Osteoblast (primary cell): ENCODE results near the gene YY1. TPM values are rescaled to one million over a fixed set of nuclear protein-coding genes. Genes with fewer than 3 reads are reported as not detected.
"Not testable (repeated sequence)": the region's sequence is repeated elsewhere in the genome, so short reads cannot be mapped to it uniquely, and the experiment has no call there.

ENCODE experiments used
- DNase-seq: peaks from one replicate; pipeline ENCODE4 v3.0.0; 2011; ENCODE audit warnings: low spot score, mixed read lengths; ENCODE audit not compliant: insufficient read length; ENCODE audit errors: missing footprints
- H2AFZ ChIP-seq: 2 replicates; pipeline ENCODE4 v1.6.0; 2011; ENCODE audit warnings: mild to moderate bottlenecking, low read length
- H3K27ac ChIP-seq: 2 replicates; pipeline ENCODE4 v1.5.1; 2011; ENCODE audit warnings: mild to moderate bottlenecking, low read depth, low read length, moderate library complexity
- H3K27me3 ChIP-seq: 2 replicates; pipeline ENCODE4 v1.6.0; 2012; ENCODE audit warnings: mild to moderate bottlenecking, control low read depth, inconsistent platforms, low read length, moderate library complexity; ENCODE audit not compliant: insufficient read depth
- H3K36me3 ChIP-seq: 2 replicates; pipeline ENCODE4 v1.5.1; 2011; ENCODE audit warnings: mild to moderate bottlenecking, low read length, control low read depth, moderate library complexity; ENCODE audit not compliant: insufficient read depth
- H3K4me1 ChIP-seq: 2 replicates; pipeline ENCODE4 v1.5.1; 2011; ENCODE audit warnings: mild to moderate bottlenecking, low read length, control low read depth, moderate library complexity; ENCODE audit not compliant: insufficient read depth
- H3K4me2 ChIP-seq: 2 replicates; pipeline ENCODE4 v1.6.0; 2011; ENCODE audit warnings: mild to moderate bottlenecking, low read length; ENCODE audit not compliant: insufficient read depth
- H3K4me3 ChIP-seq: fragments of 200-600 bp; sonication (generic); 3 replicates; pipeline ENCODE4 v1.5.1; 2012; ENCODE audit warnings: mild to moderate bottlenecking, low read length, inconsistent platforms; ENCODE audit not compliant: insufficient read depth
- H3K79me2 ChIP-seq: 2 replicates; pipeline ENCODE4 v1.6.0; 2012; ENCODE audit warnings: mild to moderate bottlenecking, low read length, control low read depth, inconsistent platforms; ENCODE audit not compliant: insufficient read depth
- H3K9me3 ChIP-seq: 2 replicates; pipeline ENCODE4 v1.5.1; 2011; ENCODE audit warnings: low read depth, low read length, control low read depth
- H4K20me1 ChIP-seq: 2 replicates; pipeline ENCODE4 v1.6.0; 2012; ENCODE audit warnings: mild to moderate bottlenecking, low read length, control low read depth; ENCODE audit not compliant: insufficient read depth
- CTCF ChIP-seq: IDR thresholded peaks from 2 replicates; pipeline ENCODE4 v1.5.1; 2011; ENCODE audit warnings: mild to moderate bottlenecking, low read depth, low read length, moderate library complexity; ENCODE audit errors: extremely low read depth
- total RNA-seq: library from RNA; depleted of rRNA; stranded (reverse); fragments of >200 nt; gene quantifications from 2 replicates; pipeline ENCODE4 v1.2.3, GENCODE V29; 2012

Gene YY1
- total RNA-seq, 1 donor: 45.2 TPM

DNA sequence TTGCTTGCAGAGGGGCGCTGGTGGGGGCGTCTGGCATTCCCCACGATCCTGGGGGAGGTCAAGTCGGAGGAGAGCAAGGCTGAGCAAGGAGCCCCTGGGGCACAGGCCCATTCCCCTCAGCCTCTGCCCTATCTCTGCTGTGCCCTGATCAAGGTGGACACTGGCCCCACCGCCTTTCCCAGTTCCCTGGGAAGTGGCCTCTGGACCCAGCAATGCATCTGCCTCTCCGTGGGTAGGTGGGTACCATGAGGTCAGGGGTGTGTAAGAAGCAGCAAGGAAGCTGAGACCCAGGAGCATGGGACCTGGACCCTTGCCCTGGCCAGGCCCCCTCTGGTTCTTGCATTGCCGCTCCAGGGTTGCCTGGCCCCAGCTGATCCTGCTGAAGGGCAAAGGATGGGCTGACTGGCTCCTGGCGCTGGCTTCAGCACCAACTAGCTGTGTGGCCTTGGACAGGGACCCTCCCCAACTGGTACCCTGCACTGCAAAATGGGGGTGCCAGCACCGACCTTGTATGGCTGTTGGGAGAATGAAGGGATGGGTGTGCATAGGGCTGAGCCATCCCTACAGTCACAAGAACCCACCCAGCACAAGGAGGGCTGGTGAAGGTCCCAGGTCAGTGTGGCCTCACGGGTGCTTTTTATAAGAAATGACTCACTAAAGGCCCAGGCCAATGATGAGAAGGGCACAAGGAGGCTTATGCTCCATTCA, 47.7 kb downstream of the YY1 start:
- no peak overlapping the region for H3K4me3 ChIP-seq
- no peak overlapping the region for H2AFZ ChIP-seq
- H3K9me3 ChIP-seq: no peaks in the 10 kb centered on the region
- no peaks in the 10 kb centered on the region for H3K27me3 ChIP-seq
- peak; percentile 92 for DNase-seq
- no peaks in the 10 kb centered on the region for H3K36me3 ChIP-seq
- peaks cover 7% of the 10 kb centered on the region for H3K4me1 ChIP-seq
- H3K27ac ChIP-seq: no peak overlapping the region
- H4K20me1 ChIP-seq: peaks cover 8% of the 10 kb centered on the region
- H3K4me2 ChIP-seq: no peak overlapping the region
- TF ChIP-seq CTCF: no peak
- peaks cover 12% of the 10 kb centered on the region for H3K79me2 ChIP-seq

- H3K9me3 ChIP-seq: no peaks in the 10 kb centered on the region
- H3K27ac ChIP-seq: no peak overlapping the region
- no peak overlapping the region for H2AFZ ChIP-seq
- TF ChIP-seq CTCF: no peak
- H3K79me2 ChIP-seq: peaks cover 4% of the 10 kb centered on the region
- no peaks in the 10 kb centered on the region for H3K36me3 ChIP-seq
- no peak overlapping the region for H3K4me2 ChIP-seq
- peaks cover 5% of the 10 kb centered on the region for H4K20me1 ChIP-seq
- H3K4me1 ChIP-seq: peaks cover 4% of the 10 kb centered on the region
- H3K27me3 ChIP-seq: no peaks in the 10 kb centered on the region
- no peak for DNase-seq
- no peak overlapping the region for H3K4me3 ChIP-seq
These were observed 48.5 kb downstream of the YY1 start for GRCh38 chr14:100287202-100287997.

GRCh38 chr14:100287998-100288295, 49.0 kb downstream of the YY1 start:
- not testable (repeated sequence) for H3K27ac ChIP-seq, H3K4me1 ChIP-seq, DNase-seq, H3K4me3 ChIP-seq, H3K36me3 ChIP-seq, H3K27me3 ChIP-seq, H3K9me3 ChIP-seq, H3K4me2 ChIP-seq, H2AFZ ChIP-seq, H4K20me1 ChIP-seq, H3K79me2 ChIP-seq

DNA sequence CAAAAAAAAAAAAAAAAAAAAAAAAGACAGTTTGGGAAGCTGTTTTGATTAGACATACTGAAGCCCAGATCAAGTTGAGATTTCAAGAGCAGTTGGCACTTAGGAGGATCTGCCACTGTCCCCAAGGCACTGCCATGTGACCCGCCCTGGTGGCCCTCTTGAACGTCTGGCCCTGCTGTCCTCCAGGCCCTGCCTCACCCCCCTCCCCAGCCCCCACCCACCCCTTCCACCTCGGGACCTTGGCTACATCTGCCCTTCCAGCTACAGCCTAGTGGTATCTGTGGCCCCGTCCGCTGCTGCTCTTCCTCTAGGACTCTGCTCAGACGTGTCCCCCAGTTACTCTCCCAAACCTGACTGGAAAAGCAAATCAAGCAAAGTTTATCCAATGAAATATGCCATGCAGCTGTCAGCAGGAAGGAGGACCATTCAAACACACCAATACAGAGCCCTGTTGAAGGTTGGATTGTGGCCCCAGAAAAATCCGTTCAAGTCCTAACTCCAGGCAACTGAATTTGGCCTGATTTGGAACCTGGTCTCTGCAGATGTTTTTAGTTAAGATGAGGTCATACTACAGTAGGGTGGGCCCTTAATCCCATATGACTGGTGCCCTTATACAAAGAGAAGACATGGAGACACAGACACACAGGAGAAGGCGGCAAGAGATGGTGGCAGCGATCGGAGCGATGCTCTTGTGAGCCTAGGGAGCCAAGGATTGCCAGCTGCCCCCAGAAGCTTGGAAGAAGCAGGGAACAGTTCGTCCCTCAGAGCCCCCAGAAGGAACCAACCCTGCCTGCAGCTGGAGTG, 49.6 kb downstream of the YY1 start:
- no peak overlapping the region for H3K27ac ChIP-seq
- no peak for TF ChIP-seq CTCF
- H3K4me1 ChIP-seq: peaks cover 4% of the 10 kb centered on the region
- H2AFZ ChIP-seq: no peak overlapping the region
- H3K9me3 ChIP-seq: no peaks in the 10 kb centered on the region
- no peaks in the 10 kb centered on the region for H3K36me3 ChIP-seq
- H3K4me2 ChIP-seq: no peak overlapping the region
- DNase-seq: peak; percentile 74
- no peaks in the 10 kb centered on the region for H3K79me2 ChIP-seq
- H4K20me1 ChIP-seq: no peaks in the 10 kb centered on the region
- H3K4me3 ChIP-seq: no peak overlapping the region
- no peaks in the 10 kb centered on the region for H3K27me3 ChIP-seq
